NCI-H1092 (cell line): ENCODE data around the gene RPEL1.
A peak's percentile ranks its signal among the peaks of the same experiment; 100 is the strongest.
"Not testable (repeated sequence)": the region's sequence is repeated elsewhere in the genome, so short reads cannot be mapped to it uniquely, and the experiment has no call there.

Experiments used
- DNase-seq: peaks from one replicate; lab custom pipeline; 2025; lab: John Stamatoyannopoulos, UW

RPEL1 gene

GRCh38 chr10:103235775-103236174 lies 9.9 kb upstream of the RPEL1 start:
- no peak for DNase-seq

- DNase-seq, result no peak
Measured at GRCh38 chr10:103238506-103239252, 7.0 kb upstream of the RPEL1 start.

GRCh38 chr10:103241262-103242011 lies 4.2 kb upstream of the RPEL1 start:
- no peak for DNase-seq

- no peak for DNase-seq
Measured at GRCh38 chr10:103244666-103245271, 918 bp upstream of the RPEL1 start.

GRCh38 chr10:103246324-103246723 lies 637 bp downstream of the RPEL1 start:
- no peak for DNase-seq

- DNase-seq, result no peak
Measured at GRCh38 chr10:103254113-103254512, 8.4 kb downstream of the RPEL1 start.

GRCh38 chr10:103254538-103255325 lies 9.0 kb downstream of the RPEL1 start:
- no peak for DNase-seq

GRCh38 chr10:103256613-103257012 lies 10.9 kb downstream of the RPEL1 start:
- DNase-seq, result no peak

GRCh38 chr10:103257812-103258211 lies 12.1 kb downstream of the RPEL1 start:
- no peak for DNase-seq

- DNase-seq, result not testable (repeated sequence)
Measured at GRCh38 chr10:103258928-103259327, 13.2 kb downstream of the RPEL1 start.

- no peak for DNase-seq
Measured at GRCh38 chr10:103259989-103260388, 14.3 kb downstream of the RPEL1 start.

GRCh38 chr10:103262229-103262628 lies 16.5 kb downstream of the RPEL1 start:
- no peak for DNase-seq

GRCh38 chr10:103265717-103266329 lies 20.1 kb downstream of the RPEL1 start:
- DNase-seq, result no peak

GRCh38 chr10:103273041-103273441 lies 27.4 kb downstream of the RPEL1 start:
- DNase-seq, result no peak

- DNase-seq, result no peak
Measured at GRCh38 chr10:103276251-103276895, 30.7 kb downstream of the RPEL1 start.

- peak; percentile 54 for DNase-seq
Measured at GRCh38 chr10:103276896-103277712, 31.4 kb downstream of the RPEL1 start, which contains the start of gene INA. Gene INA, plus strand, starts transcription at chr10:103277138. Its CDS starts 74 bp downstream, at chr10:103277212.

GRCh38 chr10:103277713-103278536 lies 32.2 kb downstream of the RPEL1 start:
- no peak for DNase-seq

GRCh38 chr10:103278537-103278823 lies 32.8 kb downstream of the RPEL1 start:
- no peak for DNase-seq

GRCh38 chr10:103278862-103279298 lies 33.2 kb downstream of the RPEL1 start:
- no peak for DNase-seq
